ENCODE measurements around the gene VSTM4.

The VSTM4 gene

DNA sequence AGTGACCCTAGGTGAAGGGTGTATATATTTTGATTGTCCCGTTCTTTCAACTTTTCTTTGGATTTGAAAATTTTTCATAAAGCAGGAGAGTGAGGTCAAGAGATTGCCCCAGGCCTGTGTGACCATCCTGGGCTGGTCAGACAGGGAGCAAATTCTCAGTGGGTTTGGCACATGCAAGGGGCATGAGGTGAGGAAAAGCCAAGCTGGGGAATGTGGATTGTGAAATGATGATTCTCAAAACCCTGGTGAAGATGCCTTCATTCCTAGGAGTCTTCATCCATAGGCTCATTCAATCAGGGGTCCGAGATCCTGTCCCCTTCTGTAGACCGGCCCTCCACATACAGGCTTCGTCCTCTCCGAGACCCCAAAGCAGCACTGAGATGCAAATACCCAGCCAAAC is 45.5 kb upstream of the VSTM4 start:
- TF ChIP-seq, protein P1, sequence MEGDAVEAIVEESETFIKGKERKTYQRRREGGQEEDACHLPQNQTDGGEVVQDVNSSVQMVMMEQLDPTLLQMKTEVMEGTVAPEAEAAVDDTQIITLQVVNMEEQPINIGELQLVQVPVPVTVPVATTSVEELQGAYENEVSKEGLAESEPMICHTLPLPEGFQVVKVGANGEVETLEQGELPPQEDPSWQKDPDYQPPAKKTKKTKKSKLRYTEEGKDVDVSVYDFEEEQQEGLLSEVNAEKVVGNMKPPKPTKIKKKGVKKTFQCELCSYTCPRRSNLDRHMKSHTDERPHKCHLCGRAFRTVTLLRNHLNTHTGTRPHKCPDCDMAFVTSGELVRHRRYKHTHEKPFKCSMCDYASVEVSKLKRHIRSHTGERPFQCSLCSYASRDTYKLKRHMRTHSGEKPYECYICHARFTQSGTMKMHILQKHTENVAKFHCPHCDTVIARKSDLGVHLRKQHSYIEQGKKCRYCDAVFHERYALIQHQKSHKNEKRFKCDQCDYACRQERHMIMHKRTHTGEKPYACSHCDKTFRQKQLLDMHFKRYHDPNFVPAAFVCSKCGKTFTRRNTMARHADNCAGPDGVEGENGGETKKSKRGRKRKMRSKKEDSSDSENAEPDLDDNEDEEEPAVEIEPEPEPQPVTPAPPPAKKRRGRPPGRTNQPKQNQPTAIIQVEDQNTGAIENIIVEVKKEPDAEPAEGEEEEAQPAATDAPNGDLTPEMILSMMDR (IDR thresholded peaks at IDR 0.05; ENCODE audit: low read depth, low read length, missing control alignments), result no peak
- no peak for DNase-seq (ENCODE audit: low read depth)
- H3K4me3 ChIP-seq (ENCODE audit: low read depth, low read length), result no peak overlapping the region

- H3K4me3 ChIP-seq (ENCODE audit: low read depth, low read length), result no peak overlapping the region
- DNase-seq (ENCODE audit: low read depth), result no peak
- TF ChIP-seq, protein P1 (IDR thresholded peaks at IDR 0.05; ENCODE audit: low read depth, low read length, missing control alignments), result no peak
These were observed 44.8 kb upstream of the VSTM4 start for GRCh38 chr10:49160110-49160509.

- no peak overlapping the region for H3K4me3 ChIP-seq (ENCODE audit: low read depth, low read length)
- no peak for DNase-seq (ENCODE audit: low read depth)
- TF ChIP-seq, protein P1 (IDR thresholded peaks at IDR 0.05; ENCODE audit: low read depth, low read length, missing control alignments), result no peak
These were observed 43.6 kb upstream of the VSTM4 start for GRCh38 chr10:49158915-49159314.

- DNase-seq (ENCODE audit: low read depth), result no peak
- TF ChIP-seq, protein P1 (IDR thresholded peaks at IDR 0.05; ENCODE audit: low read depth, low read length, missing control alignments), result no peak
- no peak overlapping the region for H3K4me3 ChIP-seq (ENCODE audit: low read depth, low read length)
These were observed 43.1 kb upstream of the VSTM4 start for GRCh38 chr10:49158404-49158803.

DNA sequence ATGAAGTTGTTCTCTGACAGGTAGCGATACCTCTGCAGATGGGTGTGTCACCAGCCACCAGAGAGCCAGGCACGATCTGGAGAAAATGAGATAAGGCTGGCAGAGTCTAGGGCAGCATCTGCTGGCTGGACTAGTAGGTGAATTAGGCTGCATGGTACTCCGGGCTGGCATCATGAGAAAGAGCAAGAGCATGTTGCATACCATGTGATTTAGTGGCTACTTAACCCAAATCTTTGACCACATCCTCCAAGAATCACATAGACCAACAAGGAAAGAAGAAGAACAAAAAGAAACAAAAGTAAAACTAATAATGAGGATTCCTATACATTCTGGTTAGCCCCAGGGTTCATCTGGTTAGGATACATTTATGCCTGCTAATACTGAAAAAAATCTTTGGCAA is 41.9 kb upstream of the VSTM4 start:
- no peak overlapping the region for H3K4me3 ChIP-seq (ENCODE audit: low read depth, low read length)
- no peak for DNase-seq (ENCODE audit: low read depth)
- TF ChIP-seq, protein P1 (IDR thresholded peaks at IDR 0.05; ENCODE audit: low read depth, low read length, missing control alignments), result no peak

- no peak for DNase-seq (ENCODE audit: low read depth)
- no peak overlapping the region for H3K4me3 ChIP-seq (ENCODE audit: low read depth, low read length)
- TF ChIP-seq, protein P1 (IDR thresholded peaks at IDR 0.05; ENCODE audit: low read depth, low read length, missing control alignments), result no peak
These were observed 39.3 kb upstream of the VSTM4 start for GRCh38 chr10:49154641-49155040.

DNA sequence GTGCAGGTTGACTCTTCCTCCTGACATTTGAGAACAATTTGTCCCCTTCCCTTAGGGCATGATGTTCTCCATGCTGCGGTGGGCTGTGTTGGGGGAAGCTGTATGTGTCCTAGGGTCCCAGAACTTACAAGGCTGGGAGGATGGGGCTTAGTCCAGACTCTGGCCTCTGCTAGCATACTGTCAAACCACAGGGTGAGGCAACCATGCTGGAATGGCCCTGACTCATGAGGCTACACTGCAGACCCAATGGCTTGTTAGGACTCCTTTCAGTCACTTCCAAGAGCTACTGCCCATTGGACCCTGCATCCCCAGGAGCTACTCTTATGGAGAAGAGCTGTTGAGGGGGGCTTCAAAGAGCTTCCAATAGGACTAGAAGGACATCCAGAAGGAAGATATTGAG is 38.6 kb upstream of the VSTM4 start:
- no peak overlapping the region for H3K4me3 ChIP-seq (ENCODE audit: low read depth, low read length)
- no peak for DNase-seq (ENCODE audit: low read depth)
- TF ChIP-seq, protein P1 (IDR thresholded peaks at IDR 0.05; ENCODE audit: low read depth, low read length, missing control alignments), result no peak
